ENCODE data around the gene SYTL3. TPM values are rescaled to one million over a fixed set of nuclear protein-coding genes. Genes with fewer than 3 reads are reported as not detected.

Gene SYTL3
- total RNA-seq, 1 donor: 2.2 TPM

- Histone ChIP-seq H3K27ac (ENCODE audit: low read depth, low read length) (no peak overlapping the region), H3K9me3 (ENCODE audit: low read depth, low read length) (no peaks in the 10 kb centered on the region), H3K27me3 (ENCODE audit: insufficient read depth, low read length) (no peaks in the 10 kb centered on the region), H2AFZ (ENCODE audit: low read length) (no peak overlapping the region), H3K4me1 (ENCODE audit: insufficient read depth, low read length) (peaks cover 4% of the 10 kb centered on the region), H3K79me2 (ENCODE audit: insufficient read depth, low read length) (peaks cover 17% of the 10 kb centered on the region), H4K20me1 (ENCODE audit: insufficient read depth, low read length) (peaks cover 4% of the 10 kb centered on the region), H3K4me3 (ENCODE audit: insufficient read depth, low read length) (no peak overlapping the region), H3K4me2 (ENCODE audit: insufficient read depth, low read length) (no peak overlapping the region), H3K36me3 (ENCODE audit: insufficient read depth, low read length) (peaks cover 62% of the 10 kb centered on the region)
- DNase-seq (ENCODE audit: insufficient read length, low spot score, missing footprints): peak; percentile 62
- no peak for TF ChIP-seq CTCF (IDR thresholded peaks at IDR 0.05; ENCODE audit: extremely low read depth, low read depth, low read length)
Observed at GRCh38 chr6:158624684-158625682, 24.9 kb upstream of the SYTL3 start.

DNA sequence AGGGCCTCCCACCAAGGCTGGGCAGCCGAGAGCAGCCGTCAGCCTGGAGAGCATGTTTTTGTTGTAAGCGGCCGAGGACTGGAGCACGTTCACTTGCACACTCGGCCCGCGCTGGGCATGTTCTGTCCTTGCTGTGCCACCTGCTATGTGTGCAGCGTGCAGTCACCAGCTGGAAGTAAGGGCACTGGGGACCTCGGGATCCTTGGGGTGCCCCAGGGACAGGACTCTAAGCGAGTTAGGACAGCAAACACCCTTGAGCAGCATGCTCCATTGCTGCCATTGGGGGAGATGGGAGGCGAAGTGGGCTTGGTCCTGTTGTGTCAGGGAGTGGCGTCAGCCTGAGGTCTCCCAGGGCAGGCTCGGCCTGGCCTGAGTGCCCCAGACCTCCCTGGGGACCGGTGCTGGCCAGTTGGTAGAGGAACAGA, 24.0 kb upstream of the SYTL3 start:
- H2AFZ ChIP-seq (ENCODE audit: low read length): no peak overlapping the region
- no peak overlapping the region for H3K27ac ChIP-seq (ENCODE audit: low read depth, low read length)
- peaks cover 9% of the 10 kb centered on the region for H3K4me1 ChIP-seq (ENCODE audit: insufficient read depth, low read length)
- H4K20me1 ChIP-seq (ENCODE audit: insufficient read depth, low read length): peaks cover 4% of the 10 kb centered on the region
- H3K36me3 ChIP-seq (ENCODE audit: insufficient read depth, low read length): peaks cover 54% of the 10 kb centered on the region
- peak; percentile 79 for DNase-seq (ENCODE audit: insufficient read length, low spot score, missing footprints)
- H3K27me3 ChIP-seq (ENCODE audit: insufficient read depth, low read length): no peaks in the 10 kb centered on the region
- no peak overlapping the region for H3K4me3 ChIP-seq (ENCODE audit: insufficient read depth, low read length)
- H3K79me2 ChIP-seq (ENCODE audit: insufficient read depth, low read length): peaks cover 17% of the 10 kb centered on the region
- no peak overlapping the region for H3K4me2 ChIP-seq (ENCODE audit: insufficient read depth, low read length)
- no peaks in the 10 kb centered on the region for H3K9me3 ChIP-seq (ENCODE audit: low read depth, low read length)
- TF ChIP-seq CTCF (IDR thresholded peaks at IDR 0.05; ENCODE audit: extremely low read depth, low read depth, low read length): no peak

DNA sequence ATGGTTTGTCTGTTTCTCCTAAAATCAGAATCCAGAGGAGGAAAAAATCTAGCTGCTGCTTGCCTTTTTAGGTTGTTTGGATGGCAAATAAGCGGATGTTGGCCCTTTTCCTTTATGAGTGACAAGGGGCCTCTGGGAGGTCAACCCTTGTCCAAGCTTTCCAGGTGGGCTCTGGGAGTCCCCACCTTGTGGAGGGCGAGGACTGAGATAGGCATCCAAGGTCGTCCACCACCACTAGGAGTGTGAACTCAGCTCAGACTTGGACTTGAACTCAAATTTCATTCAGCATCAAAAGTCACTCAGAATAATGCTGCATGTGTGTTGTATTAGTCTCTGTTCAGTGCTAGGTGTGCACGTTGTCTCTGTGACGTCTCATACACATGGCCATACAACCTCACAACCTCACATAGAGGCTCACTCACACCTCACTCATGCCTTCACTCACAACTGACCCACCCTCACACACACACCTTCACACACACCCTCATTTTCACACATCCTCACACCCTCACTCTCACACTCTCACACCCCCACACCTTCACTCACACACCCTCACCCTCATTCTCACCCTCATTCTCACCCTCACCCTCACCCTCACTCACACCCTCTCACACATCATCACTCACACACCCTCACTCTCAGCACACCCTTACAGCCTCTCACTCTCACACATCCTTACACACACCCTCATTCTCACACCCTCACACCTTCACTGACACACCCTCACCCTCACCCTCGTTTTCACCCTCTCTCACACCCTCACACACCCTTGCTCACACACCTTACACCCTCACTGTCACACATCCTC, 23.3 kb upstream of the SYTL3 start:
- Histone ChIP-seq H3K79me2 (ENCODE audit: insufficient read depth, low read length) (peaks cover 17% of the 10 kb centered on the region), H3K4me1 (ENCODE audit: insufficient read depth, low read length) (peaks cover 15% of the 10 kb centered on the region), H3K4me2 (ENCODE audit: insufficient read depth, low read length) (no peak overlapping the region), H3K9me3 (ENCODE audit: low read depth, low read length) (no peaks in the 10 kb centered on the region), H3K27me3 (ENCODE audit: insufficient read depth, low read length) (no peaks in the 10 kb centered on the region), H2AFZ (ENCODE audit: low read length) (no peak overlapping the region), H3K36me3 (ENCODE audit: insufficient read depth, low read length) (peaks cover 51% of the 10 kb centered on the region), H3K27ac (ENCODE audit: low read depth, low read length) (no peak overlapping the region), H3K4me3 (ENCODE audit: insufficient read depth, low read length) (no peak overlapping the region), H4K20me1 (ENCODE audit: insufficient read depth, low read length) (peaks cover 4% of the 10 kb centered on the region)
- DNase-seq (ENCODE audit: insufficient read length, low spot score, missing footprints): peak; percentile 75
- TF ChIP-seq CTCF (IDR thresholded peaks at IDR 0.05; ENCODE audit: extremely low read depth, low read depth, low read length): no peak
